KMS-11 (cell line): Measurements from ENCODE around the gene PDPR.

Experiments used
- H2AFZ ChIP-seq: fragments of 200-600 bp; sonication (generic); 2 replicates; pipeline ENCODE4 v1.6.1; 2016; ENCODE audit warnings: antibody characterized with exemption, mixed run types, low read depth
- H3K27ac ChIP-seq: fragments of 200-600 bp; sonication (generic); 2 replicates; pipeline ENCODE4 v1.6.1; 2016; ENCODE audit warnings: mild to moderate bottlenecking, mixed run types
- H3K27me3 ChIP-seq: fragments of 200-600 bp; sonication (generic); 2 replicates; pipeline ENCODE4 v1.6.1; 2017; ENCODE audit warnings: mild to moderate bottlenecking, low read depth, mixed run types, moderate library complexity; ENCODE audit not compliant: insufficient read depth
- H3K36me3 ChIP-seq: fragments of 200-600 bp; sonication (generic); 2 replicates; pipeline ENCODE4 v1.6.1; 2017; ENCODE audit warnings: mild to moderate bottlenecking, mixed run types; ENCODE audit not compliant: insufficient read depth
- H3K4me1 ChIP-seq: fragments of 200-600 bp; sonication (generic); 2 replicates; pipeline ENCODE4 v1.6.1; 2016; ENCODE audit warnings: mild to moderate bottlenecking, low read depth, mixed run types; ENCODE audit not compliant: poor library complexity, severe bottlenecking
- H3K4me2 ChIP-seq: fragments of 200-600 bp; sonication (generic); 2 replicates; pipeline ENCODE4 v1.7.0; 2016; ENCODE audit warnings: mild to moderate bottlenecking, mixed run types
- H3K4me3 ChIP-seq: fragments of 200-600 bp; sonication (generic); IDR thresholded peaks from 2 replicates; pipeline ENCODE4 v1.6.1; 2017; ENCODE audit warnings: low read depth, low read length, mixed read lengths; ENCODE audit not compliant: insufficient read depth
- H3K79me2 ChIP-seq: fragments of 200-600 bp; sonication (generic); 2 replicates; pipeline ENCODE4 v1.6.1; 2016; ENCODE audit warnings: low read depth, mixed run types; ENCODE audit not compliant: insufficient read depth
- H3K9ac ChIP-seq: fragments of 200-600 bp; sonication (generic); 2 replicates; pipeline ENCODE4 v1.6.1; 2016; ENCODE audit warnings: mild to moderate bottlenecking, mixed run types
- H4K20me1 ChIP-seq: fragments of 200-600 bp; sonication (generic); 2 replicates; pipeline ENCODE4 v1.6.1; 2016; ENCODE audit warnings: mild to moderate bottlenecking, mixed run types; ENCODE audit not compliant: insufficient read depth
- CTCF ChIP-seq: fragments of 200-600 bp; sonication (generic); conservative IDR thresholded peaks from 2 replicates; pipeline ENCODE4 v1.6.1; 2017; ENCODE audit warnings: low read depth, mild to moderate bottlenecking, antibody characterized with exemption, low read length, moderate library complexity, mixed read lengths

Gene PDPR

GRCh38 chr16:70156207-70156978 is 42.3 kb downstream of the PDPR start:
- peaks cover 3% of the 10 kb centered on the region; the same call in 1 of the 2 replicates for H3K36me3 ChIP-seq
- no peaks in the 10 kb centered on the region for H3K79me2 ChIP-seq
- H4K20me1 ChIP-seq, result no peaks in the 10 kb centered on the region
- no peaks in the 10 kb centered on the region for H3K4me1 ChIP-seq
- H3K4me3 ChIP-seq, result no peak overlapping the region
- H3K9ac ChIP-seq, result no peak overlapping the region
- no peaks in the 10 kb centered on the region for H3K27me3 ChIP-seq
- H3K27ac ChIP-seq, result no peak overlapping the region
- H2AFZ ChIP-seq, result no peak overlapping the region
- TF ChIP-seq CTCF, result no peak
- H3K4me2 ChIP-seq, result no peak overlapping the region

- Histone ChIP-seq H3K9ac (no peak overlapping the region), H3K4me3 (no peak overlapping the region), H3K4me2 (no peak overlapping the region), H3K27me3 (no peaks in the 10 kb centered on the region), H3K79me2 (no peaks in the 10 kb centered on the region), H3K36me3 (peaks cover 3% of the 10 kb centered on the region; the same call in 1 of the 2 replicates), H3K27ac (no peak overlapping the region), H3K4me1 (no peaks in the 10 kb centered on the region), H2AFZ (no peak overlapping the region), H4K20me1 (no peaks in the 10 kb centered on the region)
- no peak for TF ChIP-seq CTCF
Observed at GRCh38 chr16:70157105-70157476, 43.0 kb downstream of the PDPR start.

- H4K20me1 ChIP-seq, result no peaks in the 10 kb centered on the region
- no peaks in the 10 kb centered on the region for H3K4me1 ChIP-seq
- H3K4me3 ChIP-seq, result no peak overlapping the region
- H3K79me2 ChIP-seq, result no peaks in the 10 kb centered on the region
- H3K9ac ChIP-seq, result no peak overlapping the region
- H3K27me3 ChIP-seq, result no peaks in the 10 kb centered on the region
- peaks cover 3% of the 10 kb centered on the region; the same call in 1 of the 2 replicates for H3K36me3 ChIP-seq
- H3K4me2 ChIP-seq, result no peak overlapping the region
- H2AFZ ChIP-seq, result no peak overlapping the region
- no peak overlapping the region for H3K27ac ChIP-seq
- no peak for TF ChIP-seq CTCF
Observed at GRCh38 chr16:70157477-70158260, 43.5 kb downstream of the PDPR start.

GRCh38 chr16:70158261-70158939 is 44.3 kb downstream of the PDPR start:
- Histone ChIP-seq H2AFZ (no peak overlapping the region), H4K20me1 (no peaks in the 10 kb centered on the region), H3K36me3 (no peaks in the 10 kb centered on the region; the same call in 1 of the 2 replicates), H3K4me2 (no peak overlapping the region), H3K4me3 (no peak overlapping the region), H3K9ac (no peak overlapping the region), H3K4me1 (no peaks in the 10 kb centered on the region), H3K27ac (no peak overlapping the region), H3K79me2 (no peaks in the 10 kb centered on the region), H3K27me3 (no peaks in the 10 kb centered on the region)
- no peak for TF ChIP-seq CTCF
